ENCODE data around the gene HAND2. TPM values are rescaled to one million over a fixed set of nuclear protein-coding genes. Genes with fewer than 3 reads are reported as not detected.

The HAND2 gene
- total RNA-seq, 1 experiment from 2014 or later = 0.31 TPM

DNA sequence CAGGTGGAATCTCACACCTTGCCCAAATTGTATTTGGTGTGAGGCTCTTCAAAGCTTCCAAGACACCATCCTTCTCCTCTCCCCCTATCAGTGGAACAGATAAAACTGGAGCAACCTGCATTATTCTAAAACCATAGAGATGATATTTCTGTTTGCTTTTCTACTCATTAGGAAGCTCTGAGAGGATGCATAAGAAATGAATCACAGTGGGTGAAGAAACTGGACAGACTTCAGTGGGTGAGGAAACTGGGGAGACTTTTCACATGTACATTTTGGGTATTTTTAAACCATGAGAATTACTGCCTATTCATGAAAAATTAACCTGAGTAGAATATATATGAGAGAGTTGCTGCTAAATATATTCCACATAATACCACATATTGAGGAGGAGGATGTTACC is 16.4 kb downstream of the HAND2 start:
- CTCF ChIA-PET = no interaction called here
- H3K27ac ChIP-seq (ENCODE audit: low read length) = no peak overlapping the region
- H3K36me3 ChIP-seq (ENCODE audit: control insufficient read depth, insufficient read depth, low read length) = no peaks in the 10 kb centered on the region
- H3K4me1 ChIP-seq (ENCODE audit: control insufficient read depth, insufficient read depth, low read length) = no peaks in the 10 kb centered on the region
- intact Hi-C loops (cut with micrococcal nuclease; ENCODE audit: unreplicated experiment) (no loop called here), in situ Hi-C loops (cut with HindIII; ENCODE audit: low pct_unique_long_range_greater_than_20kb, low sequenced_read_pairs) (no loop called here)
- POLR2A ChIA-PET = no interaction called here
- no peaks in the 10 kb centered on the region for H3K9me3 ChIP-seq (ENCODE audit: control insufficient read depth, insufficient read depth, low read depth, low read length)
- no TSS peak for BruUV-seq (replicated peaks)
- ATAC-seq = no peak
- TF ChIP-seq SIN3A (IDR thresholded peaks at IDR 0.05; ENCODE audit: borderline replicate concordance, insufficient read depth, low read depth, low read length) (no peak), POLR2AphosphoS5 (IDR thresholded peaks at IDR 0.05; ENCODE audit: low read depth, low read length) (no peak), TCF7L2 (IDR thresholded peaks at IDR 0.05; ENCODE audit: low read depth, low read length) (no peak)
- TF ChIP-seq, protein P1, sequence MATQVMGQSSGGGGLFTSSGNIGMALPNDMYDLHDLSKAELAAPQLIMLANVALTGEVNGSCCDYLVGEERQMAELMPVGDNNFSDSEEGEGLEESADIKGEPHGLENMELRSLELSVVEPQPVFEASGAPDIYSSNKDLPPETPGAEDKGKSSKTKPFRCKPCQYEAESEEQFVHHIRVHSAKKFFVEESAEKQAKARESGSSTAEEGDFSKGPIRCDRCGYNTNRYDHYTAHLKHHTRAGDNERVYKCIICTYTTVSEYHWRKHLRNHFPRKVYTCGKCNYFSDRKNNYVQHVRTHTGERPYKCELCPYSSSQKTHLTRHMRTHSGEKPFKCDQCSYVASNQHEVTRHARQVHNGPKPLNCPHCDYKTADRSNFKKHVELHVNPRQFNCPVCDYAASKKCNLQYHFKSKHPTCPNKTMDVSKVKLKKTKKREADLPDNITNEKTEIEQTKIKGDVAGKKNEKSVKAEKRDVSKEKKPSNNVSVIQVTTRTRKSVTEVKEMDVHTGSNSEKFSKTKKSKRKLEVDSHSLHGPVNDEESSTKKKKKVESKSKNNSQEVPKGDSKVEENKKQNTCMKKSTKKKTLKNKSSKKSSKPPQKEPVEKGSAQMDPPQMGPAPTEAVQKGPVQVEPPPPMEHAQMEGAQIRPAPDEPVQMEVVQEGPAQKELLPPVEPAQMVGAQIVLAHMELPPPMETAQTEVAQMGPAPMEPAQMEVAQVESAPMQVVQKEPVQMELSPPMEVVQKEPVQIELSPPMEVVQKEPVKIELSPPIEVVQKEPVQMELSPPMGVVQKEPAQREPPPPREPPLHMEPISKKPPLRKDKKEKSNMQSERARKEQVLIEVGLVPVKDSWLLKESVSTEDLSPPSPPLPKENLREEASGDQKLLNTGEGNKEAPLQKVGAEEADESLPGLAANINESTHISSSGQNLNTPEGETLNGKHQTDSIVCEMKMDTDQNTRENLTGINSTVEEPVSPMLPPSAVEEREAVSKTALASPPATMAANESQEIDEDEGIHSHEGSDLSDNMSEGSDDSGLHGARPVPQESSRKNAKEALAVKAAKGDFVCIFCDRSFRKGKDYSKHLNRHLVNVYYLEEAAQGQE (IDR thresholded peaks at IDR 0.05; ENCODE audit: insufficient read depth in 1 of 2, low read depth in 2 of 2, low read length in 1 of 2) = no peak
- TF ChIP-seq, protein P2, sequence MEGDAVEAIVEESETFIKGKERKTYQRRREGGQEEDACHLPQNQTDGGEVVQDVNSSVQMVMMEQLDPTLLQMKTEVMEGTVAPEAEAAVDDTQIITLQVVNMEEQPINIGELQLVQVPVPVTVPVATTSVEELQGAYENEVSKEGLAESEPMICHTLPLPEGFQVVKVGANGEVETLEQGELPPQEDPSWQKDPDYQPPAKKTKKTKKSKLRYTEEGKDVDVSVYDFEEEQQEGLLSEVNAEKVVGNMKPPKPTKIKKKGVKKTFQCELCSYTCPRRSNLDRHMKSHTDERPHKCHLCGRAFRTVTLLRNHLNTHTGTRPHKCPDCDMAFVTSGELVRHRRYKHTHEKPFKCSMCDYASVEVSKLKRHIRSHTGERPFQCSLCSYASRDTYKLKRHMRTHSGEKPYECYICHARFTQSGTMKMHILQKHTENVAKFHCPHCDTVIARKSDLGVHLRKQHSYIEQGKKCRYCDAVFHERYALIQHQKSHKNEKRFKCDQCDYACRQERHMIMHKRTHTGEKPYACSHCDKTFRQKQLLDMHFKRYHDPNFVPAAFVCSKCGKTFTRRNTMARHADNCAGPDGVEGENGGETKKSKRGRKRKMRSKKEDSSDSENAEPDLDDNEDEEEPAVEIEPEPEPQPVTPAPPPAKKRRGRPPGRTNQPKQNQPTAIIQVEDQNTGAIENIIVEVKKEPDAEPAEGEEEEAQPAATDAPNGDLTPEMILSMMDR (IDR thresholded peaks at IDR 0.05) = no peak
- no peaks in the 10 kb centered on the region; the same call in 1 of the 2 replicates for H3K27me3 ChIP-seq (ENCODE audit: control insufficient read depth, insufficient read depth, low read length)
- H3K4me3 ChIP-seq (ENCODE audit: low read depth in 2 of 2, low read length in 2 of 2) = no peak overlapping the region
- no peak for DNase-seq (ENCODE audit: low read depth, low spot score)

DNA sequence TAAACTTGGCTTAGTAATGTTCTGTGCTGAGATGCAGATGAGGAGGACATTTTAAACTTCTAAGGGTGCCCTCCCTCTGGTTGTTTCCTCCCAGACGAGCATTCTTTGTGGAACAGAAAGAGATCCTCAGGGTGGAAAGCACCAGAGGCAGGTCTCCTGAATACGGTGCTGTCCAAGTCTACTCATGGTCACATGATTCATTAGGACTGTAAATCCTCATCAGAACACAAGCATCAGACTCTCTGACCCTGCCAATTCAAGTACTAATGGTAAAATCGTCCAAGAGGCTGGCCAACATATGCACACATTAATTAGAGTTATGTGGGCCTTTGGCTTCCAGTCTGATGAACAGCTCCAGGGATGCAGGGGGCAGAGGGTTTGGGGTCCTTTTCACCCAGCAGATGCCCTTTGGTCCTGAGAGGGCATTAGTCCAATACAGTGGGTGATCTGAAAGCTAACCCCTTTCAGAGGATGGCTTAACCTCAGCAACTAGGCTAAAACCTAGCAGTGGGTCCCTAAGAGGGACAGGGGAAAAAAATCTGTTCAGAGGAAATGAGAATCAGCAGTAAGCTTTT is 18.2 kb downstream of the HAND2 start:
- TF ChIP-seq POLR2AphosphoS5 (IDR thresholded peaks at IDR 0.05; ENCODE audit: low read depth, low read length) = no peak
- TF ChIP-seq, protein P2 (IDR thresholded peaks at IDR 0.05) = no peak
- TF ChIP-seq SIN3A (IDR thresholded peaks at IDR 0.05; ENCODE audit: borderline replicate concordance, insufficient read depth, low read depth, low read length) = no peak
- TF ChIP-seq TCF7L2 (IDR thresholded peaks at IDR 0.05; ENCODE audit: low read depth, low read length) = no peak
- TF ChIP-seq, protein P1 (IDR thresholded peaks at IDR 0.05; ENCODE audit: insufficient read depth in 1 of 2, low read depth in 2 of 2, low read length in 1 of 2) = no peak
- H3K36me3 ChIP-seq (ENCODE audit: control insufficient read depth, insufficient read depth, low read length) = no peaks in the 10 kb centered on the region
- intact Hi-C loops (cut with micrococcal nuclease; ENCODE audit: unreplicated experiment) (no loop called here), in situ Hi-C loops (cut with HindIII; ENCODE audit: low pct_unique_long_range_greater_than_20kb, low sequenced_read_pairs) (no loop called here)
- DNase-seq (ENCODE audit: low read depth, low spot score) (no peak), ATAC-seq (no peak)
- no peak overlapping the region for H3K27ac ChIP-seq (ENCODE audit: low read length)
- no TSS peak for BruUV-seq (replicated peaks)
- no peak overlapping the region for H3K4me3 ChIP-seq (ENCODE audit: low read depth in 2 of 2, low read length in 2 of 2)
- no peaks in the 10 kb centered on the region for H3K4me1 ChIP-seq (ENCODE audit: control insufficient read depth, insufficient read depth, low read length)
- ChIA-PET POLR2A (no interaction called here), CTCF (no interaction called here)
- no peaks in the 10 kb centered on the region for H3K9me3 ChIP-seq (ENCODE audit: control insufficient read depth, insufficient read depth, low read depth, low read length)
- H3K27me3 ChIP-seq (ENCODE audit: control insufficient read depth, insufficient read depth, low read length) = no peaks in the 10 kb centered on the region; the same call in 1 of the 2 replicates
